ENCODE measurements around the gene FLT1. TPM values are rescaled to one million over a fixed set of nuclear protein-coding genes. Genes with fewer than 3 reads are reported as not detected.

The FLT1 gene
- total and polyA plus RNA-seq, 7 experiments from 2014 or later = 1.7 to 2.7 (median 2.2) TPM

DNA sequence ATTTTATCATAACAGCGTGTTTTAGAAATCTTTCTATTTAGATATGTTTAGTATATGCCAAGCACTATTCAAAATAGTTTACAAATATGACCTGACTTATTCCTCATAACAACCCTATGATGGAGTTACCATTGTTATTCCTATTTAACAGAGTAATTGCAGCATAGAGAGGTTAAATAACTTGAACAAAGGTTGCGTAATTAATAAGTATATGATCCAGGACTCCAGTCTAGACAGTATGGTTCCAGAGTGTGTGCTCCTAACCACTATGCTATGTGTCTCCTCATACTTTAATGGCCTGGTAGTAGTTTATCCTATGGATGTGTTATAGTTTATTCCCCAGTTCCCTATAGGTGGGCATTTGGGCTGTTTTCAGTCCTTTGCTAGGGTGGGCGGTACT lies 211.3 kb downstream of the FLT1 start:
- peaks cover 0 to 3% (median 0%) of the 10 kb centered on the region in 11 donors for H3K9me3 Mint-ChIP-seq
- H3K9me3 ChIP-seq (ENCODE audit: control insufficient read depth in 2 of 3, low read length in 3 of 3) = no peaks in the 10 kb centered on the region
- ChIA-PET CTCF (interaction anchor here (0.7 kb wide), 1 partner anchor 1032 kb away, joined by 4 read pairs; no protein-coding TSS in a partner anchor), POLR2A (interaction anchor here (0.7 kb wide), 1 partner anchor 136 kb away, joined by 3 read pairs; no protein-coding TSS in a partner anchor)
- ATAC-seq (no peak), DNase-seq (no peak)
- intact Hi-C loops (cut with micrococcal nuclease) = no loop called here
- peak overlapping the region in 1 of 9 donors; percentile 9 for H3K27ac Mint-ChIP-seq
- H3K4me1 ChIP-seq (ENCODE audit: control insufficient read depth in 2 of 2, insufficient read depth in 2 of 2, low read length in 2 of 2) = no peaks in the 10 kb centered on the region
- H3K4me3 ChIP-seq (ENCODE audit: low read length) = no peak overlapping the region
- H3K36me3 ChIP-seq (ENCODE audit: control insufficient read depth in 2 of 3, insufficient read depth in 3 of 3, low read length in 3 of 3) = peaks cover 17 to 63% (median 20%) of the 10 kb centered on the region in 3 experiments
- H3K4me3 Mint-ChIP-seq = no peak overlapping the region
- H3K27me3 ChIP-seq (ENCODE audit: control insufficient read depth in 2 of 2, insufficient read depth in 2 of 2, low read length in 2 of 2) = no peaks in the 10 kb centered on the region
- H3K27ac ChIP-seq (ENCODE audit: low read depth, low read length) = no peak overlapping the region
- H3K4me1 Mint-ChIP-seq = peaks cover 0 to 11% (median 0%) of the 10 kb centered on the region in 7 donors
- peaks cover 21 to 61% (median 43%) of the 10 kb centered on the region in 5 donors for H3K36me3 Mint-ChIP-seq
- no peaks in the 10 kb centered on the region for H3K27me3 Mint-ChIP-seq

DNA sequence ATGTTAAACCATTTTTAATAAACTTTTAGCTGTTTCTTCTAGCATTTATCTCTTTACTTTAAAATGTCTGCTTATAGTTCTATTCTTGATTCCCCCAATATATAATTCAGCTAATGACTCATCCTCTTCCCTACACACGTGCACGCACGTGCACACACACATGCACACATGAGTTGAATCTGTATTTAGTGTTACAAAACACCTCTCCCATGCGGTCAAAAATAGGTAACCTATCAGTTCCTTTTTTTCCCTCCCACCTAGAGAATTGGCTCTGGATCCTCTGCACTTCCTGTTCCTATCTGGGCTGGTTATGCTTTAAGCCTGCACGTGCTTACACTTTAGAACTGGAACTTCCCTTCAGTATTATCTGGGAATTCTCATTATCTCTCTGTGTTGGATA lies 212.5 kb downstream of the FLT1 start:
- Histone ChIP-seq H3K36me3 (ENCODE audit: control insufficient read depth in 2 of 3, insufficient read depth in 3 of 3, low read length in 3 of 3) (peaks cover 11 to 59% (median 11%) of the 10 kb centered on the region in 3 experiments), H3K27ac (ENCODE audit: low read depth, low read length) (no peak overlapping the region), H3K4me1 (ENCODE audit: control insufficient read depth in 2 of 2, insufficient read depth in 2 of 2, low read length in 2 of 2) (no peaks in the 10 kb centered on the region), H3K4me3 (ENCODE audit: low read length) (no peak overlapping the region), H3K9me3 (ENCODE audit: control insufficient read depth in 2 of 3, low read length in 3 of 3) (no peaks in the 10 kb centered on the region), H3K27me3 (ENCODE audit: control insufficient read depth in 2 of 2, insufficient read depth in 2 of 2, low read length in 2 of 2) (no peaks in the 10 kb centered on the region)
- peaks cover 0 to 3% (median 0%) of the 10 kb centered on the region in 11 donors for H3K9me3 Mint-ChIP-seq
- CTCF ChIA-PET = no interaction called here
- ATAC-seq (no peak), DNase-seq (no peak)
- no peaks in the 10 kb centered on the region for H3K27me3 Mint-ChIP-seq
- H3K4me1 Mint-ChIP-seq = peaks cover 0 to 11% (median 0%) of the 10 kb centered on the region in 7 donors
- H3K36me3 Mint-ChIP-seq = peaks cover 21 to 58% (median 36%) of the 10 kb centered on the region in 5 donors
- peak overlapping the region in 1 of 9 donors; percentile 59 for H3K27ac Mint-ChIP-seq
- H3K4me3 Mint-ChIP-seq = no peak overlapping the region
- POLR2A ChIA-PET = no interaction called here
- intact Hi-C loops (cut with micrococcal nuclease) = no loop called here

DNA sequence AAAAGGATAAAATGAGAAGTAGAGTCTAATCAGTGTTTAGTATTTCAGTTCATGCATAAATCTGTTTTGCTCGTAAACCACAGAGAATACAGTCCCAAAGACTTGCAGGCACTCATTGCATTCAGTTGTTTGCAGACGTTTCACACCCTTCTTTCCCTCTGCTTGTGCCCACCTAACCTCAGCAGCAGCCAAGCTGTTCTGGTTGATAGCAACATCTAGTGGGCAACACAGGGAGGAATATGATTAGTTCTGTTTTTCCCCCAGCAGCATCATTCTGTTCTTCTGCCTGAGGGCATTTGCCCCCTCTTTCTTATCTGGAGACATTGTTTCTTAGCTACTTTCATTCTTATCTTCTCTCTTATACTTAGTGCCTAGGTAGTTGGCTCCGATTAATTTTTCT lies 221.0 kb downstream of the FLT1 start:
- peak overlapping the region in 3 of 9 donors; percentile 5 to 40 (median 12) for H3K27ac Mint-ChIP-seq
- no peaks in the 10 kb centered on the region for H3K27me3 Mint-ChIP-seq
- H3K4me3 Mint-ChIP-seq = no peak overlapping the region
- H3K4me1 Mint-ChIP-seq = peaks cover 0 to 8% (median 0%) of the 10 kb centered on the region in 7 donors
- Histone ChIP-seq H3K27ac (ENCODE audit: low read depth, low read length) (no peak overlapping the region), H3K27me3 (ENCODE audit: control insufficient read depth in 2 of 2, insufficient read depth in 2 of 2, low read length in 2 of 2) (no peaks in the 10 kb centered on the region), H3K4me1 (ENCODE audit: control insufficient read depth in 2 of 2, insufficient read depth in 2 of 2, low read length in 2 of 2) (no peaks in the 10 kb centered on the region), H3K9me3 (ENCODE audit: control insufficient read depth in 2 of 3, low read length in 3 of 3) (no peaks in the 10 kb centered on the region), H3K4me3 (ENCODE audit: low read length) (no peak overlapping the region), H3K36me3 (ENCODE audit: control insufficient read depth in 2 of 3, insufficient read depth in 3 of 3, low read length in 3 of 3) (peaks cover 0 to 62% (median 5%) of the 10 kb centered on the region in 3 experiments)
- DNase-seq (no peak), ATAC-seq (no peak)
- ChIA-PET POLR2A (no interaction called here), CTCF (no interaction called here)
- H3K36me3 Mint-ChIP-seq = peaks cover 3 to 43% (median 22%) of the 10 kb centered on the region in 5 donors
- intact Hi-C loops (cut with micrococcal nuclease) = loop anchor here in 1 of 2 donors (5.0 kb wide), 1 partner anchor 137 kb away; the partner anchor contains the start of gene PAN3
- H3K9me3 Mint-ChIP-seq = peaks cover 0 to 2% (median 0%) of the 10 kb centered on the region in 11 donors

DNA sequence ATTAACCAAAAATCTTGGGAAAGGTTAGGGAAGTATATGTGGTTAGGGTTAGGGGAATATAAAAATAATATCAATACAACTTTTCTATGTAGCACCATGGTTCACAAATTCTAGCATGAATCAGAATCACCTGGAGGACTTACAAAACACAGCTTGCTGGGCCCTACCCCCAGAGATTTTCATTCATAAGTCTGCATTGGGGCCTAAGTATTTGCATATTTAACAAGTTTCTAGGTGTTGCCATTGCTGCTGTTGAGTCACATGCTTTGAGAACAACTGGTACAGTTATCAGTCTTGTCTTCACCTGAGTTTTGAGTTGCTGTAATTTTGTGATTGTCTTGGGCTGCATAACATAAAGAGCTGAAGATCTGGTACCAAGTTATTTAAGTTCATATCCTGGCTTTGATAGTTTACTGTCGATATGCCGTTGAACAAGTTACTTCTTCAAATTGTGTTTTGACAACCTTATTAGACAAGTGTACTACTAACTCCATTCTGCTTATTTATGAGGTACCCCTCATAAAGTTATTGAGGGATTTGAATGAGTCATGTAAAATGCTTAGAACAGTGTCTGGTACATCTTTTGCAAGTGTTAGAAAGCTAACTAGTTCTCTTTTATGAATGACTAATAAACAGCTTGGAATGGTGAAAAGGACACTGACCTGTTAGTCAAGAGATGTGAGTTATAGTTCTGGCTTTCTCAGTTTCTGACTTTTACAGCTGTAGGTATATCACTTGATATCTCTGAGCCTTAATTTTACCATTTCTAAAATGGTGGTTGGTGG lies 223.7 kb downstream of the FLT1 start:
- intact Hi-C loops (cut with micrococcal nuclease) = loop anchor here in 1 of 2 donors (5.0 kb wide), 1 partner anchor 134 kb away; the partner anchor contains the start of gene PAN3
- DNase-seq (no peak), ATAC-seq (no peak)
- no peak overlapping the region for H3K4me3 Mint-ChIP-seq
- peak overlapping the region in 2 of 9 donors; percentile 5 to 28 for H3K27ac Mint-ChIP-seq
- no peaks in the 10 kb centered on the region for H3K27me3 ChIP-seq (ENCODE audit: control insufficient read depth in 2 of 2, insufficient read depth in 2 of 2, low read length in 2 of 2)
- no peak overlapping the region for H3K4me3 ChIP-seq (ENCODE audit: low read length)
- no peaks in the 10 kb centered on the region for H3K27me3 Mint-ChIP-seq
- POLR2A ChIA-PET = no interaction called here
- no peaks in the 10 kb centered on the region for H3K4me1 ChIP-seq (ENCODE audit: control insufficient read depth in 2 of 2, insufficient read depth in 2 of 2, low read length in 2 of 2)
- no peak overlapping the region for H3K27ac ChIP-seq (ENCODE audit: low read depth, low read length)
- peaks cover 0 to 19% (median 6%) of the 10 kb centered on the region in 7 donors for H3K4me1 Mint-ChIP-seq
- H3K9me3 Mint-ChIP-seq = peaks cover 0 to 5% (median 0%) of the 10 kb centered on the region in 11 donors
- peaks cover 9 to 51% (median 35%) of the 10 kb centered on the region in 5 donors for H3K36me3 Mint-ChIP-seq
- H3K9me3 ChIP-seq (ENCODE audit: control insufficient read depth in 2 of 3, low read length in 3 of 3) = no peaks in the 10 kb centered on the region
- H3K36me3 ChIP-seq (ENCODE audit: control insufficient read depth in 2 of 3, insufficient read depth in 3 of 3, low read length in 3 of 3) = peaks cover 5 to 60% (median 7%) of the 10 kb centered on the region in 3 experiments
- CTCF ChIA-PET = no interaction called here

DNA sequence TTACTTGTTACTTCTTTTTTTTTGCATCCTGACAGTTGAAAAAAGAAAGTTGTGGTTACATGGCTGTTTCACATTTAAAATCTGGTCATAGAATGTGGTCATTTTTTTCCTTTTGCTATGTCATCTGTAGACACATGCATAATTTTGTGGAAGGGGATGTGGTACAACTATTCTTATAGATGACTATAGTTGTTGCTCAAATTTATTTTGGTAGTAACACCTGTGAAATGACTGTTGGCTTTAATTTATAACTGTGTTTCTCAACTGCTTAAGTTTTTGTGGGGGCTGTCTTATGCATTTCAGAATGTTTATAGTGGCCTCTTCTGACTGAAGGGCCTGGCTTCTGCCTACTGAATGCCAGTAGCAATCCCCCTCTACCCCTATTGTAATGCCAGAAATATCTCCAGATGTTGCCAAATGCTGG lies 226.1 kb downstream of the FLT1 start:
- CTCF ChIA-PET = no interaction called here
- no peaks in the 10 kb centered on the region for H3K27me3 ChIP-seq (ENCODE audit: control insufficient read depth in 2 of 2, insufficient read depth in 2 of 2, low read length in 2 of 2)
- H3K36me3 ChIP-seq (ENCODE audit: control insufficient read depth in 2 of 3, insufficient read depth in 3 of 3, low read length in 3 of 3) = peaks cover under 1 to 51% (median 7%) of the 10 kb centered on the region in 3 experiments
- Mint-ChIP-seq H3K27ac (peak overlapping the region in 4 of 9 donors; percentile 21 to 59 (median 40)), H3K36me3 (peaks cover 9 to 39% (median 24%) of the 10 kb centered on the region in 5 donors), H3K4me1 (peaks cover 0 to 17% (median 6%) of the 10 kb centered on the region in 7 donors), H3K9me3 (peaks cover 0 to 5% (median 0%) of the 10 kb centered on the region in 11 donors), H3K27me3 (no peaks in the 10 kb centered on the region), H3K4me3 (peak overlapping the region in 1 of 10 donors; percentile 51)
- ATAC-seq (peak; percentile 67), DNase-seq (no peak)
- H3K4me1 ChIP-seq (ENCODE audit: control insufficient read depth in 2 of 2, insufficient read depth in 2 of 2, low read length in 2 of 2) = no peaks in the 10 kb centered on the region
- intact Hi-C loops (cut with micrococcal nuclease) = loop anchor here in 1 of 2 donors (1.0 to 2.0 kb wide), 2 partner anchors 130 to 390 kb away; partner anchors contain the start of gene POMP
- POLR2A ChIA-PET = no interaction called here
- no peak overlapping the region for H3K27ac ChIP-seq (ENCODE audit: low read depth, low read length)
- no peak overlapping the region for H3K4me3 ChIP-seq (ENCODE audit: low read length)
- H3K9me3 ChIP-seq (ENCODE audit: control insufficient read depth in 2 of 3, low read length in 3 of 3) = no peaks in the 10 kb centered on the region

DNA sequence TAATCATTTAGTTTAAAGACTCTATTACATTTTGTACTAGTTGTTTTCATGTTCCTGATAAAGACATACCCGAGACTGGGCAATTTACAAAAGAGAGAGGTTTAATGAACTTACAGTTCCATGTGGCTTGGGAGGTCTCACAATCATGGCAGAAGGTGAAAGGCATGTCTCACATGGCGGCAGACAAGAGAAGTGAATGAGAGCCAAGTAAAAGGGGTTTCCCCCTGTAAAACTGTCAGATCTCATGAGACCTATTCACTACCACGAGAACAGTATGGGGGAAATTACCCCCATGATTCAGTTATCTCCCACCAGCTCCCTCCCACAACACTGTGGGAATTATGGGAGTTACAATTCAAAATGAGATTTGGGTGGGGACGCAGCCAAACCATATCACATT lies 227.4 kb downstream of the FLT1 start:
- Histone ChIP-seq H3K9me3 (ENCODE audit: control insufficient read depth in 2 of 3, low read length in 3 of 3) (no peaks in the 10 kb centered on the region), H3K27ac (ENCODE audit: low read depth, low read length) (no peak overlapping the region), H3K27me3 (ENCODE audit: control insufficient read depth in 2 of 2, insufficient read depth in 2 of 2, low read length in 2 of 2) (no peaks in the 10 kb centered on the region), H3K36me3 (ENCODE audit: control insufficient read depth in 2 of 3, insufficient read depth in 3 of 3, low read length in 3 of 3) (peaks cover 0 to 51% (median 7%) of the 10 kb centered on the region in 3 experiments), H3K4me3 (ENCODE audit: low read length) (no peak overlapping the region), H3K4me1 (ENCODE audit: control insufficient read depth in 2 of 2, insufficient read depth in 2 of 2, low read length in 2 of 2) (no peaks in the 10 kb centered on the region)
- ChIA-PET CTCF (no interaction called here), POLR2A (interaction anchor here (0.6 kb wide), 1 partner anchor 9 kb away, joined by 3 read pairs; no protein-coding TSS in a partner anchor)
- no peak for ATAC-seq
- intact Hi-C loops (cut with micrococcal nuclease) = no loop called here
- no peaks in the 10 kb centered on the region for H3K27me3 Mint-ChIP-seq
- H3K4me1 Mint-ChIP-seq = peaks cover 0 to 17% (median 6%) of the 10 kb centered on the region in 7 donors
- peaks cover 0 to 6% (median 0%) of the 10 kb centered on the region in 11 donors for H3K9me3 Mint-ChIP-seq
- no peak for DNase-seq
- H3K4me3 Mint-ChIP-seq = no peak overlapping the region
- peaks cover 12 to 48% (median 35%) of the 10 kb centered on the region in 5 donors for H3K36me3 Mint-ChIP-seq
- peak overlapping the region in 3 of 9 donors; percentile 24 to 74 (median 24) for H3K27ac Mint-ChIP-seq

Measured in naive thymus-derived CD4-positive, alpha-beta T cell (primary cell).